Neutrophil (primary cell): ENCODE measurements around the gene BCL11A.

Experiments used
- H3K27ac ChIP-seq: fragments of 200-600 bp; sonication (generic); 2 replicates; pipeline ENCODE4 v1.5.1; 2016; ENCODE audit warnings: mild to moderate bottlenecking, moderate library complexity
- H3K27me3 ChIP-seq: fragments of 200-600 bp; sonication (generic); 2 replicates; pipeline ENCODE4 v1.6.0; 2016; ENCODE audit warnings: mild to moderate bottlenecking
- H3K36me3 ChIP-seq: fragments of 200-600 bp; sonication (generic); 2 replicates; pipeline ENCODE4 v1.5.1; 2017
- H3K4me1 ChIP-seq, 2 experiments: fragments of 200-600 bp in 1 of 2; sonication (generic) in 1 of 2; 1 replicate in 1 of 2; 2 replicates in 1 of 2; pipeline versions ENCODE4 v1.5.1 to v1.6.1; 2013 to 2016; ENCODE audit warnings: low read depth in 1 of 2, low read length in 1 of 2, mild to moderate bottlenecking in 1 of 2, moderate library complexity in 1 of 2; ENCODE audit not compliant: control insufficient read depth in 1 of 2, insufficient read depth in 1 of 2
- H3K4me3 ChIP-seq, 2 experiments: fragments of 200-600 bp in 1 of 2; sonication (generic) in 1 of 2; 1 replicate in 1 of 2; 2 replicates in 1 of 2; pipeline ENCODE4 v1.5.1; 2013 to 2016; ENCODE audit warnings: low read depth in 1 of 2, low read length in 1 of 2, mild to moderate bottlenecking in 1 of 2, moderate library complexity in 1 of 2
- H3K9me3 ChIP-seq: fragments of 200-600 bp; sonication (generic); 2 replicates; pipeline ENCODE4 v1.5.1; 2016
- CTCF ChIP-seq: fragments of 200-600 bp; sonication (generic); IDR thresholded peaks from 2 replicates; pipeline ENCODE4 v1.5.1; 2016; ENCODE audit warnings: antibody characterized with exemption

Gene BCL11A

GRCh38 chr2:60555066-60555782, 1.8 kb upstream of the BCL11A start:
- peak; percentile 6 for TF ChIP-seq CTCF
- peaks cover 25% of the 10 kb centered on the region for H3K27me3 ChIP-seq
- H3K9me3 ChIP-seq = no peaks in the 10 kb centered on the region
- no peaks in the 10 kb centered on the region for H3K36me3 ChIP-seq
- peak overlapping the region; percentile 61 for H3K27ac ChIP-seq
- peaks cover 39 to 53% of the 10 kb centered on the region in 2 experiments for H3K4me1 ChIP-seq
- peak overlapping the region; percentile 82 for H3K4me3 ChIP-seq

- no peak overlapping the region for H3K27ac ChIP-seq
- H3K9me3 ChIP-seq = no peaks in the 10 kb centered on the region
- TF ChIP-seq CTCF = no peak
- H3K4me3 ChIP-seq = peak overlapping the region; percentile 82
- H3K4me1 ChIP-seq = peaks cover 39 to 53% of the 10 kb centered on the region in 2 experiments
- H3K36me3 ChIP-seq = no peaks in the 10 kb centered on the region
- peaks cover 25% of the 10 kb centered on the region for H3K27me3 ChIP-seq
Measured at GRCh38 chr2:60554646-60555065, 1.2 kb upstream of the BCL11A start.

- Histone ChIP-seq H3K36me3 (no peaks in the 10 kb centered on the region), H3K4me3 (peak overlapping the region; percentile 82), H3K27ac (peak overlapping the region; percentile 69), H3K27me3 (peaks cover 25% of the 10 kb centered on the region), H3K4me1 (peaks cover 41 to 56% of the 10 kb centered on the region in 2 experiments), H3K9me3 (no peaks in the 10 kb centered on the region)
- TF ChIP-seq CTCF = no peak
Measured at GRCh38 chr2:60554074-60554645, 706 bp upstream of the BCL11A start.

GRCh38 chr2:60552851-60553494, 481 bp downstream of the BCL11A start:
- Histone ChIP-seq H3K36me3 (no peaks in the 10 kb centered on the region), H3K27ac (peak overlapping the region; percentile 46), H3K4me1 (peaks cover 50 to 60% of the 10 kb centered on the region in 2 experiments), H3K9me3 (no peaks in the 10 kb centered on the region), H3K27me3 (peaks cover 25% of the 10 kb centered on the region), H3K4me3 (peak overlapping the region; percentile 82)
- no peak for TF ChIP-seq CTCF

GRCh38 chr2:60552078-60552850, 1.2 kb downstream of the BCL11A start:
- no peak for TF ChIP-seq CTCF
- H3K27me3 ChIP-seq = peaks cover 25% of the 10 kb centered on the region
- peak overlapping the region; percentile 82 for H3K4me3 ChIP-seq
- H3K4me1 ChIP-seq = peaks cover 46 to 56% of the 10 kb centered on the region in 2 experiments
- no peaks in the 10 kb centered on the region for H3K9me3 ChIP-seq
- peak overlapping the region; percentile 46 for H3K27ac ChIP-seq
- no peaks in the 10 kb centered on the region for H3K36me3 ChIP-seq
